HG02970 (cell line): ENCODE results near the gene CUZD1.

Source experiments
- ATAC-seq: cut with Tn5 transposase; IDR thresholded peaks from one replicate; pipeline ENCODE4 v1.9.1; 2021; ENCODE audit warnings: mild to moderate bottlenecking, moderate library complexity, moderate number of reproducible peaks; ENCODE audit not compliant: unreplicated experiment, low FRiP score

The CUZD1 gene

GRCh38 chr10:122856902-122857301, 11.2 kb upstream of the CUZD1 start:
- ATAC-seq = no peak

- no peak for ATAC-seq
Measured at GRCh38 chr10:122855745-122856144, 10.1 kb upstream of the CUZD1 start.

GRCh38 chr10:122854648-122855047, 9.0 kb upstream of the CUZD1 start:
- no peak for ATAC-seq

- no peak for ATAC-seq
Measured at GRCh38 chr10:122853665-122854313, 8.1 kb upstream of the CUZD1 start.

- ATAC-seq = no peak
Measured at GRCh38 chr10:122852261-122852660, 6.6 kb upstream of the CUZD1 start.

- ATAC-seq = no peak
Measured at GRCh38 chr10:122850705-122851640, 5.3 kb upstream of the CUZD1 start.

GRCh38 chr10:122849900-122850605, 4.4 kb upstream of the CUZD1 start:
- no peak for ATAC-seq

GRCh38 chr10:122849090-122849489, 3.4 kb upstream of the CUZD1 start:
- ATAC-seq = no peak

GRCh38 chr10:122847782-122848604, 2.3 kb upstream of the CUZD1 start:
- ATAC-seq = no peak

- ATAC-seq = no peak
Measured at GRCh38 chr10:122844146-122844545, 1.5 kb downstream of the CUZD1 start.

- no peak for ATAC-seq
Measured at GRCh38 chr10:122841569-122841968, 4.1 kb downstream of the CUZD1 start.

GRCh38 chr10:122839505-122839904, 6.2 kb downstream of the CUZD1 start:
- ATAC-seq = no peak

GRCh38 chr10:122838880-122839279, 6.8 kb downstream of the CUZD1 start:
- ATAC-seq = no peak

- no peak for ATAC-seq
Measured at GRCh38 chr10:122835908-122836307, 9.7 kb downstream of the CUZD1 start.

GRCh38 chr10:122830965-122831353, 14.7 kb downstream of the CUZD1 start:
- ATAC-seq = no peak

GRCh38 chr10:122830273-122830964, 15.2 kb downstream of the CUZD1 start:
- no peak for ATAC-seq

GRCh38 chr10:122829454-122829853, 16.2 kb downstream of the CUZD1 start:
- ATAC-seq = no peak

GRCh38 chr10:122828716-122829255, 16.9 kb downstream of the CUZD1 start:
- ATAC-seq = no peak

GRCh38 chr10:122827302-122827701, 18.4 kb downstream of the CUZD1 start:
- no peak for ATAC-seq
